Activated T-cell treated with anti-CD3 and anti-CD28 coated beads, Interleukin-2, amount 50 U/mL, for 1 hour (primary cell): ENCODE results near the gene DSN1.
"Not testable (repeated sequence)": the region's sequence is repeated elsewhere in the genome, so short reads cannot be mapped to it uniquely, and the experiment has no call there.

ENCODE experiments used
- DNase-seq: peaks from one replicate; pipeline ENCODE4 v3.0.0-alpha.2; 2020

DSN1 gene

GRCh38 chr20:36773597-36774390 is at the start of gene DSN1:
Gene DSN1, minus strand, starts transcription at chr20:36773763. Its CDS starts 2,305 bp downstream, at chr20:36771458.
- peak; percentile 99 for DNase-seq

GRCh38 chr20:36823121-36823520 is 49.6 kb upstream of the DSN1 start:
- DNase-seq = no peak

GRCh38 chr20:36821964-36822437 is 48.4 kb upstream of the DSN1 start:
- no peak for DNase-seq

GRCh38 chr20:36820928-36821327 is 47.4 kb upstream of the DSN1 start:
- DNase-seq = no peak

GRCh38 chr20:36820073-36820472 is 46.5 kb upstream of the DSN1 start:
- DNase-seq = no peak

GRCh38 chr20:36819659-36820058 is 46.1 kb upstream of the DSN1 start:
- no peak for DNase-seq

- no peak for DNase-seq
Observed at GRCh38 chr20:36818861-36819260, 45.3 kb upstream of the DSN1 start.

GRCh38 chr20:36818185-36818584 is 44.6 kb upstream of the DSN1 start:
- no peak for DNase-seq

- DNase-seq = no peak
Observed at GRCh38 chr20:36817496-36817895, 43.9 kb upstream of the DSN1 start.

- DNase-seq = no peak
Observed at GRCh38 chr20:36815454-36816091, 42.0 kb upstream of the DSN1 start.

GRCh38 chr20:36812594-36813463 is 39.3 kb upstream of the DSN1 start:
- DNase-seq = no peak

- peak; percentile 72 for DNase-seq
Observed at GRCh38 chr20:36808317-36809257, 35.0 kb upstream of the DSN1 start.

- no peak for DNase-seq
Observed at GRCh38 chr20:36806049-36806448, 32.5 kb upstream of the DSN1 start.

GRCh38 chr20:36805396-36805795 is 31.8 kb upstream of the DSN1 start:
- no peak for DNase-seq

- no peak for DNase-seq
Observed at GRCh38 chr20:36804425-36804824, 30.9 kb upstream of the DSN1 start.

GRCh38 chr20:36802326-36803222 is 29.0 kb upstream of the DSN1 start:
- DNase-seq = no peak

GRCh38 chr20:36800410-36800809 is 26.8 kb upstream of the DSN1 start:
- no peak for DNase-seq

- not testable (repeated sequence) for DNase-seq
Observed at GRCh38 chr20:36799313-36799712, 25.8 kb upstream of the DSN1 start.

GRCh38 chr20:36796875-36797274 is 23.3 kb upstream of the DSN1 start:
- no peak for DNase-seq

GRCh38 chr20:36796117-36796516 is 22.6 kb upstream of the DSN1 start:
- no peak for DNase-seq

- no peak for DNase-seq
Observed at GRCh38 chr20:36795691-36796090, 22.1 kb upstream of the DSN1 start.
